ENCODE results near the gene LGI1. TPM values are rescaled to one million over a fixed set of nuclear protein-coding genes. Genes with fewer than 3 reads are reported as not detected.
A peak's percentile ranks its signal among the peaks of the same experiment; 100 is the strongest.

The LGI1 gene
- total and polyA plus RNA-seq, 2 experiments from 2014 or later: not detected

DNA sequence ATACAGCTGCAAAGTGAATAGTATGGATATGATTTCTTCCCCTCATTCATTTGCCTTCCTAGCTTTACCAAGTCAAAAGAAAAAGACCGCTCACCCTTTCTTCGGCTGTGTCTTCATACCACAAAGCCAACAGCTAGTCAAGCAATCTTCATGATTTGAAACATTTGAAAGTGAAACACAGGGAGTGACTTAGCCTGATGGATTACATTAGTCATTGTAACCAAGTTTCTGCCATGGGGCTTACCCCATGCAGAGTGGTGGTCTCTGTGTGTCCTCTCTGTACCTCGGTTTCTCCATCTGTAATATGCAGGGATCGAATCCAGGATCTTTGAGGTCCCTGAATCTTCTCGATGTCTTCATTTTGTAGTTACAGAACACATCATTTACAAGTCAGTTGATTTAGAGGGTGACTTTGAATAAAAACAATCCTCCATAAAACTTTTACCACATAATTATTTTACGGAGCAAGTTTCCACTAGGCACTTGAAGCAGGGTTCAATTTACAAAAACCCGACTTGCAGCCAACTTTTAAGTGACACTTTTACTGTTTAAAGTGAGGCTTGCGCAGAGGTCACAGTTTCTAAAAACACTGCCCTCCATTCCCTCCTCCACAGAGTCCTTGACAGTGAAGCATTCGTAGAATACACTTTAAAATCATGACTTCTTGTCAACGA, 2.2 kb upstream of the LGI1 start:
- Histone ChIP-seq H3K9me3 (ENCODE audit: low read depth) (no peaks in the 10 kb centered on the region), H3K27me3 (replicated peaks; ENCODE audit: insufficient read depth) (peaks cover 29% of the 10 kb centered on the region), H3K4me2 (ENCODE audit: unreplicated experiment) (no peak overlapping the region), H3K9ac (no peak overlapping the region), H3K4me1 (ENCODE audit: insufficient read depth) (no peaks in the 10 kb centered on the region), H3K9me2 (ENCODE audit: insufficient read depth) (no peaks in the 10 kb centered on the region), H3K36me3 (ENCODE audit: low read depth) (no peaks in the 10 kb centered on the region), H3F3A (ENCODE audit: insufficient read depth) (no peaks in the 10 kb centered on the region), H4K20me1 (ENCODE audit: insufficient read depth) (no peaks in the 10 kb centered on the region), H3K4me3 (no peak overlapping the region), H3K27ac (no peak overlapping the region), H3K79me2 (ENCODE audit: insufficient read depth) (no peaks in the 10 kb centered on the region), H2AFZ (no peak overlapping the region)
- WGBS, 2 experiments (ENCODE audit: low coverage in 1 of 2, low lambda C conversion rate in 2 of 2, missing lambda C conversion rate in 2 of 2): 61 to 64% methylated on average over 10 of the region's 10 CpGs
- in situ Hi-C loops (cut with MboI): no loop called here
- no peak for TF ChIP-seq EZH2 (IDR thresholded peaks at IDR 0.05; ENCODE audit: insufficient read depth, poor library complexity, severe bottlenecking)
- TF ChIP-seq EZH2phosphoT487 (IDR thresholded peaks at IDR 0.05; ENCODE audit: insufficient read depth, low read depth): no peak
- no peak for DNase-seq

DNA sequence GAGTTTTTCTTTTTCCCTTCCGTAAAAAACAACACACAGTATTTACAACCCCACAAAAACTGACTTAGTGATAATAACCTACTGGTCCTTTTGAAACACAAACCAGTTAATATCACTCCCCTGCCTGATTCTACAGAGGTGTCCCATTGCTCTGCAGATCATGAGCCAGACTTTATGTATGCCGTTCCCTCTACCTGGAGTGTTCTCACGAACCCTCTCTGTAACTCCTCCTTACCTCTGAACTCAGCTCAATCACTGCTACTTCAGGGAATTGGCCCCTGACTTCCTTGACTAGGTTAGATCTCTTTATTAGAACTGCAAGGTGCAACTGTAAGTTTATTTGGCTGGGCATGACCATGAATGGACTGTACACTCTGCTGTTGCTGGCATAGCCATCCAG, 1.6 kb upstream of the LGI1 start:
- Histone ChIP-seq H3K79me2 (ENCODE audit: insufficient read depth) (no peaks in the 10 kb centered on the region), H3K36me3 (ENCODE audit: low read depth) (no peaks in the 10 kb centered on the region), H3K9me3 (ENCODE audit: low read depth) (no peaks in the 10 kb centered on the region), H3K4me1 (ENCODE audit: insufficient read depth) (no peaks in the 10 kb centered on the region), H4K20me1 (ENCODE audit: insufficient read depth) (no peaks in the 10 kb centered on the region), H3K4me2 (ENCODE audit: unreplicated experiment) (no peak overlapping the region), H3K9ac (no peak overlapping the region), H3K27ac (no peak overlapping the region), H3K9me2 (ENCODE audit: insufficient read depth) (no peaks in the 10 kb centered on the region), H2AFZ (no peak overlapping the region), H3K4me3 (no peak overlapping the region), H3F3A (ENCODE audit: insufficient read depth) (no peaks in the 10 kb centered on the region), H3K27me3 (replicated peaks; ENCODE audit: insufficient read depth) (peaks cover 35% of the 10 kb centered on the region)
- DNase-seq: no peak
- in situ Hi-C loops (cut with MboI): no loop called here
- 64% methylated on average over 3 of the region's 3 CpGs for WGBS, 2 experiments (ENCODE audit: low coverage in 1 of 2, low lambda C conversion rate in 2 of 2, missing lambda C conversion rate in 2 of 2)
- TF ChIP-seq EZH2phosphoT487 (IDR thresholded peaks at IDR 0.05; ENCODE audit: insufficient read depth, low read depth): no peak
- TF ChIP-seq EZH2 (IDR thresholded peaks at IDR 0.05; ENCODE audit: insufficient read depth, poor library complexity, severe bottlenecking): no peak

DNA sequence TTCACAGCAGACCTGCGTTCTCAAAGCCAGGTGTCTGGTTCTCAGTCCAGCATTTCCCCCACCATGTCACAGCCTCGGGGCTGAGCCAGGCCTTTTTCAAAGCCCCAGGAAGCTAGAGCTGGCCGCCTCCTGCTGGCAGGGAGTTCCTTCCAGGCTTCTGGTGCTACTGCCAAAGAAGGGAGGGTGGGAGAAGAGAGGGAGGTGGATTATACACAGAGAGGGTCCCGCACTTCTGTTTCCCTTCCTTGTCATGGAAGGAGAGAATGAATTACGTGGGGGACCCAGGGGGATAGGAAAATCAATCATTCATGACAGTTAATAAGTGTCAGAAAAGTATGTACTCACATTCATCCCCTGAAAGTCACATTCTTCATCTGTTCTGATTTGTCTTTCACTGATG, 600 bp upstream of the LGI1 start:
- Histone ChIP-seq H3K36me3 (ENCODE audit: low read depth) (no peaks in the 10 kb centered on the region), H3F3A (ENCODE audit: insufficient read depth) (no peaks in the 10 kb centered on the region), H3K79me2 (ENCODE audit: insufficient read depth) (no peaks in the 10 kb centered on the region), H3K4me3 (no peak overlapping the region), H4K20me1 (ENCODE audit: insufficient read depth) (no peaks in the 10 kb centered on the region), H3K4me1 (ENCODE audit: insufficient read depth) (no peaks in the 10 kb centered on the region), H2AFZ (no peak overlapping the region), H3K27me3 (replicated peaks; ENCODE audit: insufficient read depth) (peaks cover 45% of the 10 kb centered on the region), H3K9me3 (ENCODE audit: low read depth) (no peaks in the 10 kb centered on the region), H3K27ac (no peak overlapping the region), H3K9ac (no peak overlapping the region), H3K9me2 (ENCODE audit: insufficient read depth) (no peaks in the 10 kb centered on the region), H3K4me2 (ENCODE audit: unreplicated experiment) (no peak overlapping the region)
- DNase-seq: peak; percentile 20
- TF ChIP-seq EZH2phosphoT487 (IDR thresholded peaks at IDR 0.05; ENCODE audit: insufficient read depth, low read depth) (no peak), EZH2 (IDR thresholded peaks at IDR 0.05; ENCODE audit: insufficient read depth, poor library complexity, severe bottlenecking) (no peak)
- WGBS, 2 experiments (ENCODE audit: low coverage in 1 of 2, low lambda C conversion rate in 2 of 2, missing lambda C conversion rate in 2 of 2): 8 to 17% methylated on average over 5 of the region's 5 CpGs
- in situ Hi-C loops (cut with MboI): no loop called here

DNA sequence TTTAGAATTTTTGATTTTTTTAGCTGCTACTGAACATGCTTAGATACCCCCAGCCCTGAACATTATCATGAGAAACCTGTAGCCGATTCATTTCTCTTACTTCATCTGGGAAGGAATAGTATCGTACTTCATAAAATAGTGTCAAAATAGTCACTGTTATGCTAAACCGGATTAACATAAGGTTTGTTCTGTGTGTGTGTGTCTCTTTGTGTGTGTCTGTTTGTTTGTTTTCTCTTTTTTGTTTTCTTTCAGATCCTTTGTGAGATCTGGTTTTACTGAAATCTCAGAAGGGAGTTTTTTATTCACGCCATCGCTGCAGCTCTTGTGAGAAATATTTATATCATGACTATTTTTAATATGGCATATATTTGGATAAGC, 761 bp downstream of the LGI1 start:
- Histone ChIP-seq H3K27ac (no peak overlapping the region), H3K9me3 (ENCODE audit: low read depth) (no peaks in the 10 kb centered on the region), H3K27me3 (replicated peaks; ENCODE audit: insufficient read depth) (peaks cover 57% of the 10 kb centered on the region), H4K20me1 (ENCODE audit: insufficient read depth) (no peaks in the 10 kb centered on the region), H3K4me3 (no peak overlapping the region), H3K4me2 (ENCODE audit: unreplicated experiment) (no peak overlapping the region), H2AFZ (no peak overlapping the region), H3K36me3 (ENCODE audit: low read depth) (no peaks in the 10 kb centered on the region), H3K9ac (no peak overlapping the region), H3K9me2 (ENCODE audit: insufficient read depth) (no peaks in the 10 kb centered on the region), H3F3A (ENCODE audit: insufficient read depth) (no peaks in the 10 kb centered on the region), H3K4me1 (ENCODE audit: insufficient read depth) (no peaks in the 10 kb centered on the region), H3K79me2 (ENCODE audit: insufficient read depth) (no peaks in the 10 kb centered on the region)
- WGBS, 2 experiments (ENCODE audit: low coverage in 1 of 2, low lambda C conversion rate in 2 of 2, missing lambda C conversion rate in 2 of 2): 21 to 22% methylated on average over 5 of the region's 5 CpGs
- no peak for TF ChIP-seq EZH2 (IDR thresholded peaks at IDR 0.05; ENCODE audit: insufficient read depth, poor library complexity, severe bottlenecking)
- TF ChIP-seq EZH2phosphoT487 (IDR thresholded peaks at IDR 0.05; ENCODE audit: insufficient read depth, low read depth): no peak
- no peak for DNase-seq
- in situ Hi-C loops (cut with MboI): no loop called here
